Measurements from ENCODE around the gene AIRE. TPM values are rescaled to one million over a fixed set of nuclear protein-coding genes. Genes with fewer than 3 reads are reported as not detected.

The AIRE gene
- total RNA-seq, 6 experiments from 2014 or later, result not detected

DNA sequence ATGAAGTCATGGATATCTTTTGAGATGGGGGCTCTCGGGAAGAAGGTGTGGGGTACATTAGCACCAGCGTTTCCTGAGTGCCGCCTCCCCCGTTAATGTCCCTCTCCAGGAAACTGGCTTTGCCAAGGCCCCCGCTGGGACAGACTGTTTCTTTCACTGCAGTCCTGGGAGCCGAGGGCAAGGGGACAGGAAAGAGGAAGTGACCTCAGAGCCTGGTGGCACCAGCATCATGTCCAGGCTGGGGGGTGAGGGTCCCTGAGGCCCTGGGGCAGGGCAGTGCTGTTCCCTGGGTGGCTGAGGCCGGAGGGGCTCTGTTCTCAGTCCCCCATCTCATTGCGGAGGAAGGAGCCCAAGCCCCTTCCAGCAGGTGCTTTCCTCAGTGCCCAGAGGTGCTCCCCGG lies 20.0 kb downstream of the AIRE start:
- ATAC-seq (no peak), DNase-seq (no peak)
- no peak for TF ChIP-seq POLR2A (IDR thresholded peaks at IDR 0.05)
- TF ChIP-seq, protein P1, sequence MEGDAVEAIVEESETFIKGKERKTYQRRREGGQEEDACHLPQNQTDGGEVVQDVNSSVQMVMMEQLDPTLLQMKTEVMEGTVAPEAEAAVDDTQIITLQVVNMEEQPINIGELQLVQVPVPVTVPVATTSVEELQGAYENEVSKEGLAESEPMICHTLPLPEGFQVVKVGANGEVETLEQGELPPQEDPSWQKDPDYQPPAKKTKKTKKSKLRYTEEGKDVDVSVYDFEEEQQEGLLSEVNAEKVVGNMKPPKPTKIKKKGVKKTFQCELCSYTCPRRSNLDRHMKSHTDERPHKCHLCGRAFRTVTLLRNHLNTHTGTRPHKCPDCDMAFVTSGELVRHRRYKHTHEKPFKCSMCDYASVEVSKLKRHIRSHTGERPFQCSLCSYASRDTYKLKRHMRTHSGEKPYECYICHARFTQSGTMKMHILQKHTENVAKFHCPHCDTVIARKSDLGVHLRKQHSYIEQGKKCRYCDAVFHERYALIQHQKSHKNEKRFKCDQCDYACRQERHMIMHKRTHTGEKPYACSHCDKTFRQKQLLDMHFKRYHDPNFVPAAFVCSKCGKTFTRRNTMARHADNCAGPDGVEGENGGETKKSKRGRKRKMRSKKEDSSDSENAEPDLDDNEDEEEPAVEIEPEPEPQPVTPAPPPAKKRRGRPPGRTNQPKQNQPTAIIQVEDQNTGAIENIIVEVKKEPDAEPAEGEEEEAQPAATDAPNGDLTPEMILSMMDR (IDR thresholded peaks at IDR 0.05), result no peak
- intact Hi-C loops (cut with DNase I), result no loop called here
- no peak overlapping the region for H3K4me3 ChIP-seq
- no peaks in the 10 kb centered on the region for H3K9me3 ChIP-seq
- H3K4me1 ChIP-seq, result peaks cover 0 to 36% (median 12%) of the 10 kb centered on the region in 4 donors
- no peaks in the 10 kb centered on the region for H3K27me3 ChIP-seq
- H3K36me3 ChIP-seq, result peaks cover 0 to 7% (median 0%) of the 10 kb centered on the region in 4 donors
- no peak overlapping the region for H3K27ac ChIP-seq
- WGBS (ENCODE audit: insufficient coverage, low coverage, low lambda C conversion rate, missing lambda C conversion rate), result 80% methylated on average over 1 of the region's 9 CpGs

DNA sequence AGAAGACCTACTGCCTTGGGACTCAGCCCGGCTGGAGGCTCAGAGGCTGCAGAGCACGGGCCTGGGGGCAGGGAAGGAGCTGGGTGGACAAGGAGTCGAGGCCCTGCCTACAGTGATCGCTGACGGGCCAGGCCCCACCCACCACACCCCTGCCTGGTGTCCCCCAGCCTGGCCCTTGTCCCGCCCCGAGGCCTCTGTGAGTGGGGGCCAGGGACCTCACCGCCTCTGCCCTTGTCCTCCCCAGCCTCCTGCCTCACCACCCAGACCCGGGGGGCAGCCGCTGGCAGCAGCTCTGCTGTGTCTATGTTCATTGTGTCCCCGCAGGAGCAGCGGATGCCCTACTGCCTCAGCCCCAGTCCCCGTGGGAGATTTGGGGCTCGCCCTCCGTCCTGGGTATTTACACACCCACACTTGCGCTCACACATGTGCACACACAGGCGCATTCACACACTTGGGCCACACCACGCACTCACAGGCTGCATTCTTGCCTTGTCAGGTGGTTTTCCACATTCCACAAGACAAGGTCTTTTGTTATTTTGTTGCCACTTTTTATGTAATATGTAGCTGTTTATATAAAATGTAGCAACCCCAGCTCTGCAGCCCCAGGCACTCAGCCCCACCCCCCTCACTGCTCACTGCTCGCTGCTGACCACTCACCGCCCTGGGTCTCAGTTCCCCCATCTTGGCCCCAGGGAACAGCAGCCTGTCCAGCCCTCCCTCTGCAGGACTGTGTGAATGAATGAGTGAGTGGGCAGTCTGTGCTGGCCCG lies 21.4 kb downstream of the AIRE start:
- ATAC-seq, result no peak
- H3K4me3 ChIP-seq, result no peak overlapping the region
- DNase-seq, result no peak
- 96% methylated on average over 5 of the region's 21 CpGs for WGBS (ENCODE audit: insufficient coverage, low coverage, low lambda C conversion rate, missing lambda C conversion rate)
- TF ChIP-seq, protein P1 (IDR thresholded peaks at IDR 0.05), result no peak
- TF ChIP-seq POLR2A (IDR thresholded peaks at IDR 0.05), result no peak
- H3K36me3 ChIP-seq, result peaks cover 0 to 21% (median 0%) of the 10 kb centered on the region in 4 donors
- no peaks in the 10 kb centered on the region for H3K27me3 ChIP-seq
- H3K9me3 ChIP-seq, result no peaks in the 10 kb centered on the region
- H3K27ac ChIP-seq, result no peak overlapping the region
- H3K4me1 ChIP-seq, result peaks cover 0 to 22% (median 7%) of the 10 kb centered on the region in 4 donors
- intact Hi-C loops (cut with DNase I), result no loop called here

DNA sequence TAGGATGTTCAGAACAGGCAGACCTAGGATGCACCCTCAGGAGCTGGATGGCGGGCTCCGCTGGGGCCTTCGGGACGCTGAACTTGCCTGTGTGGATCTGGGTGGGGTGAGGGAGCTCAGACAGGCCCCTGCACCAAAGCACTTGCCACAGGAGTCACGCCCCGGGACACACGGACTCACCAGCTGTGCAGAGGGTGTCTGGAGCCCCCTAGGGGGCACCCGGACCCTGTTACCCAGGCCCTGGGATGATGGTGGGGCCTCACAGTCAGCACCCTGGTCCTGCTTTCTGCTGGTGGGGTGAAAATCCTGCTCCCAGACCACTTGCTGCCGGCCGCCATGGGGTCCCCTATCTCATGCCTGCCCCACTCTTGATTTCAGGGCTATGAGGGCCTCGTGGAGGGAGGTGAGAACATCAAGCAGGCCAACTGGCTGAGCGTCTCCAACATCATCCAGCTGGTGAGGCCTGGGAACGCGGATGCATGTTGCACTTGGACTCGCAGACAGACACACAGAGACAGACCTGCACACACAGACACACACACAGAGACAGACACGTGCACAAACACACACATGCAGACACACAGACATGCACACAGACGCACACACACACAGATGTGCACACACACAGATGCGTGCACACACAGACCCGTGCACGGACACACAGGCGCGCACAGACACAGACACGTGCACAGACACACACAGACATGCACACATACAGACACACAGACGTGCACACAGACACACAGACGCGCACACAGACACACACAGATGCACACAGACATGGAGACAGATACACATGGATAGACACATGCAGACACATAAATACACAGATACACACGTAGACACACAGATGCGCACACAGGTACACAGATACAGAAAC lies 25.2 kb downstream of the AIRE start:
- 89% methylated on average over 7 of the region's 28 CpGs for WGBS (ENCODE audit: insufficient coverage, low coverage, low lambda C conversion rate, missing lambda C conversion rate)
- Histone ChIP-seq H3K36me3 (peaks cover 0 to 39% (median 5%) of the 10 kb centered on the region in 4 donors), H3K4me3 (no peak overlapping the region), H3K27me3 (no peaks in the 10 kb centered on the region), H3K4me1 (no peaks in the 10 kb centered on the region), H3K27ac (no peak overlapping the region), H3K9me3 (no peaks in the 10 kb centered on the region)
- no peak for ATAC-seq
- intact Hi-C loops (cut with DNase I), result no loop called here
- DNase-seq, result no peak
- no peak for TF ChIP-seq POLR2A (IDR thresholded peaks at IDR 0.05)
- TF ChIP-seq, protein P1 (IDR thresholded peaks at IDR 0.05), result no peak

DNA sequence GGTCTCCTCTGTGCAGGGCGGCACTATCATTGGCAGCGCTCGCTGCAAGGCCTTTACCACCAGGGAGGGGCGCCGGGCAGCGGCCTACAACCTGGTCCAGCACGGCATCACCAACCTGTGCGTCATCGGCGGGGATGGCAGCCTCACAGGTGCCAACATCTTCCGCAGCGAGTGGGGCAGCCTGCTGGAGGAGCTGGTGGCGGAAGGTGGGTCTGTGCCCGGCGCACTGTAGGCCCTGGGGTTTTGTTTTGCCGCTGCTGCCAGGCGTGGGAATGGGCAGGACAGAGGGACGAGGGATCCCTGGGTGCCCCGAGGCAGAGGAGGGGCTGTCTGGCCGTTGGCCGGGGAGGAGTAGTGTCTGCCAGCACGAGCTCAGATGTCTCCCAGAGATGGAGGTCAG lies 26.4 kb downstream of the AIRE start:
- ATAC-seq (no peak), DNase-seq (no peak)
- Histone ChIP-seq H3K9me3 (no peaks in the 10 kb centered on the region), H3K4me1 (no peaks in the 10 kb centered on the region), H3K4me3 (no peak overlapping the region), H3K36me3 (peaks cover 0 to 37% (median 5%) of the 10 kb centered on the region in 4 donors), H3K27ac (no peak overlapping the region), H3K27me3 (no peaks in the 10 kb centered on the region)
- intact Hi-C loops (cut with DNase I), result no loop called here
- TF ChIP-seq, protein P1 (IDR thresholded peaks at IDR 0.05), result no peak
- no peak for TF ChIP-seq POLR2A (IDR thresholded peaks at IDR 0.05)
- 93% methylated on average over 3 of the region's 22 CpGs for WGBS (ENCODE audit: insufficient coverage, low coverage, low lambda C conversion rate, missing lambda C conversion rate)
